RWPE1 (cell line): ENCODE measurements around the gene MYZAP.

ENCODE experiments used
- CTCF ChIA-PET: fragments of 350-600 bp; sonication (Branson Sonifier 250); formaldehyde crosslinking; extraction: SDS; loops from one replicate; lab custom pipeline; 2021; lab: Yijun Ruan, JAX
- POLR2A ChIA-PET: fragments of 400-600 bp; formaldehyde crosslinking; extraction: SDS; loops from one replicate; lab custom pipeline; 2020; ENCODE audit warnings: antibody characterized with exemption; ENCODE audit not compliant: low non-redundant PET; lab: Yijun Ruan, JAX
- DNase-seq: peaks from one replicate; pipeline ENCODE4 v3.0.0; 2012; ENCODE audit warnings: low spot score
- H3K27ac ChIP-seq: fragments of 450-650 bp; 2 replicates; pipeline ENCODE4 v1.5.1; 2017
- TF ChIP-seq, protein P1 (sequence below): fragments of 450-650 bp; conservative IDR thresholded peaks from 2 replicates; pipeline ENCODE4 v1.5.1; 2017; ENCODE audit warnings: low read depth, mild to moderate bottlenecking

The MYZAP gene

DNA sequence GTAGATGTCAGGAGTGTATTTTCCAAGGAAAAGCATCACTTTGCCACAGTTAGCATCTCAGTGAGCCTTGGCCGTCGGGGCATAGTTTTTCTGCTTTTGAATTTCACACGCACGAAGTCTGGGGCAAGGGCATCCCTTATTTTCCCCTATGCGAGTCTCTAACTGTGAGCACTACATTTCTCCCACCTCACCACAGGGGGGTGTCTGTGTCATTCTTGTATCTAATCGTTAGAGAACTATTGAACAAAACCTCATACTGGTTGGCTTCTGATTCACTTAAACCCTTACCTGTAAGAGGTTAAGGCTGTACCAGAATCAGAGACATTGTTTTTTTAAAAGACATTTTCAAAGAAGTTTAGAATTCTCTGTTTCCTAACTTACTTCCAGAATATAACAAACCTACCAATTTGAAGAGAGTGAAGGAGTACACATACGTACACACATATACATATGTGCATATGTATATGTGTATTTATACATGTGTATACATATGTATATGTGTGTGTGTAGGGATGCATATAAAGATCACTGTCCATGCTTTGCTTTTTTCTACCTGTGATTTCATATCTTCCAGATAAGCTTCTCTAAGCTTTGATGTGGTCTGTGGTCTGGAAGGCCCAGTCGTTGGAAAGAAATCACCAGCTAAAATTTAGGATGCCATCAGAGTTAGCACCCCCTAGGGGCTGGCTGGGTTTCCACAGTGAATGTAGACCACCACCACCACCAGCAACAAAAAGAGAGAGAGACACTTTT is 49.4 kb downstream of the MYZAP start:
- TF ChIP-seq, protein P1, sequence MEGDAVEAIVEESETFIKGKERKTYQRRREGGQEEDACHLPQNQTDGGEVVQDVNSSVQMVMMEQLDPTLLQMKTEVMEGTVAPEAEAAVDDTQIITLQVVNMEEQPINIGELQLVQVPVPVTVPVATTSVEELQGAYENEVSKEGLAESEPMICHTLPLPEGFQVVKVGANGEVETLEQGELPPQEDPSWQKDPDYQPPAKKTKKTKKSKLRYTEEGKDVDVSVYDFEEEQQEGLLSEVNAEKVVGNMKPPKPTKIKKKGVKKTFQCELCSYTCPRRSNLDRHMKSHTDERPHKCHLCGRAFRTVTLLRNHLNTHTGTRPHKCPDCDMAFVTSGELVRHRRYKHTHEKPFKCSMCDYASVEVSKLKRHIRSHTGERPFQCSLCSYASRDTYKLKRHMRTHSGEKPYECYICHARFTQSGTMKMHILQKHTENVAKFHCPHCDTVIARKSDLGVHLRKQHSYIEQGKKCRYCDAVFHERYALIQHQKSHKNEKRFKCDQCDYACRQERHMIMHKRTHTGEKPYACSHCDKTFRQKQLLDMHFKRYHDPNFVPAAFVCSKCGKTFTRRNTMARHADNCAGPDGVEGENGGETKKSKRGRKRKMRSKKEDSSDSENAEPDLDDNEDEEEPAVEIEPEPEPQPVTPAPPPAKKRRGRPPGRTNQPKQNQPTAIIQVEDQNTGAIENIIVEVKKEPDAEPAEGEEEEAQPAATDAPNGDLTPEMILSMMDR, result peak; percentile 72
- H3K27ac ChIP-seq, result no peak overlapping the region
- ChIA-PET CTCF (interaction anchor here (0.6 to 1.1 kb wide), 5 partner anchors 9 to 220 kb away, joined by 3 to 7 read pairs (median 4); no protein-coding TSS in a partner anchor), POLR2A (interaction anchor here (0.6 kb wide), 1 partner anchor 1137 kb away, joined by 3 read pairs; no protein-coding TSS in a partner anchor)
- peak; percentile 71 for DNase-seq

- TF ChIP-seq, protein P1, result no peak
- CTCF ChIA-PET, result interaction anchor here (0.5 to 1.4 kb wide), 5 partner anchors 10 to 812 kb away, joined by 3 to 4 read pairs (median 4); no protein-coding TSS in a partner anchor
- DNase-seq, result no peak
- POLR2A ChIA-PET, result no interaction called here
- H3K27ac ChIP-seq, result peak overlapping the region; percentile 14; the same call in 1 of the 2 replicates
These were observed 52.1 kb downstream of the MYZAP start for GRCh38 chr15:57643826-57644225.

DNA sequence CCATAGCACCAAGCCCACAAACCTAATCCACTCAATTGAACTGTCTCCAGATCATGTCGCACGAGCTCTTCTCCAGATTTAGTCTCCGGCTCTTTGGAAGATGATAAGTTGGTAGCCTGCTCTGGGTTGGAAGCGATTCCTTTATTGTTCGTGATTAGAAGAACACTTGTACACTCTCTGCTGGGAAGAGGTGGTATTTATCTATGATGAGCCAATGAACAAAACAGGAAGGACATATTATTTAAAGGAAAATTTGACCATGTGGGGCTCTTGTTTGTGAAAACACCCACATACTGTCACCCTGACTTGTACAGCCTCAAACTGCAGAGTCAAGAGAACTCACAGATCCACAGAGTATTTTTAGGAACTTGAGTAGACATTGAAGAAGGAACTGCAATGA is 54.4 kb downstream of the MYZAP start:
- DNase-seq, result no peak
- ChIA-PET POLR2A (no interaction called here), CTCF (interaction anchor here (0.6 kb wide), 1 partner anchor 204 kb away, joined by 6 read pairs; no protein-coding TSS in a partner anchor)
- no peak overlapping the region for H3K27ac ChIP-seq
- TF ChIP-seq, protein P1, result no peak

GRCh38 chr15:57647071-57647790 is 55.5 kb downstream of the MYZAP start:
- ChIA-PET POLR2A (interaction anchor here (1.0 kb wide), 1 partner anchor 60 kb away, joined by 3 read pairs; the partner anchor contains the start of gene POLR2M), CTCF (interaction anchor here (0.6 kb wide), 1 partner anchor 13 kb away, joined by 3 read pairs; no protein-coding TSS in a partner anchor)
- peak overlapping the region; percentile 65 for H3K27ac ChIP-seq
- DNase-seq, result no peak
- TF ChIP-seq, protein P1, result no peak

DNA sequence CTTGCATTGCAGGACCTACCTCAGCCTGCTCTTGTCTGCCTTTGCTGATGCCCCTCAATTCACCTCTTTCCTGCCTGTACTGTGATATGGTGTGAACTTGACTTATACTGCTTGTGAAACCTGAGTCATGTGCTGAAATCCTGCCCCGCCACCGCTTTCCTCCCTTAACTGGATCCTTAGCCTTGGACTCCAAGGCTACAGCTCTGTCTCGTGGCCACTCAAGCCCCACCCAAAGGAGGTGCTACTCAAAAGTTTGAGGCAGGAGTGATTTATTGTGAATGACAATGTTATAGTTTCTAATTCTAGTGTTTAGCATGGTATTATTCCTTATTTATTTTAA is 56.1 kb downstream of the MYZAP start:
- H3K27ac ChIP-seq, result peak overlapping the region; percentile 65
- CTCF ChIA-PET, result interaction anchor here (0.6 kb wide), 1 partner anchor 221 kb away, joined by 3 read pairs; no protein-coding TSS in a partner anchor
- TF ChIP-seq, protein P1, result no peak
- peak; percentile 73 for DNase-seq
- POLR2A ChIA-PET, result interaction anchor here (1.0 kb wide), 1 partner anchor 59 kb away, joined by 3 read pairs; the partner anchor contains the start of gene POLR2M

DNA sequence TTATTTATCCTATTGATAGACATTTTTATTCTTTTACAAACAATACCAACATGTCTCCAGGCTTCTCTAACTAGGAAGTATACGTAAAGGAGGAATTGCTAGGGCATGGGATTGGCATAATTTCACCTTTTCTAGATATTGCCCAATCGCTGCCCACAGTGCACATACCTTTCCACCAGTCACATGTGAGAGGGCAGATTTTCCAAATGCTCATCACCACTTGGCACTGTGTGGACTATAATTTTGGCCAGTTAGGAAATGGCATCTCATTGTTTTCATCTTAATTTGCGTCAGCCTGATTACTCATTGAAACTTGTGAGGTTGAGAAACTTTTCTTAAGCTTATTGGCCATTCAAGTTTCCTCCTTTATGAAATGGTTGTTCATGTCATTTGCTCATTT is 57.4 kb downstream of the MYZAP start:
- ChIA-PET CTCF (no interaction called here), POLR2A (no interaction called here)
- no peak overlapping the region for H3K27ac ChIP-seq
- TF ChIP-seq, protein P1, result no peak
- peak; percentile 75 for DNase-seq
